Smooth muscle cell (in vitro differentiated cells): ENCODE data around the gene NPC1. TPM values are rescaled to one million over a fixed set of nuclear protein-coding genes. Genes with fewer than 3 reads are reported as not detected.

Experiments used
- DNase-seq: peaks from one replicate; lab custom pipeline; 2025; ENCODE audit not compliant: unreplicated experiment; lab: John Stamatoyannopoulos, UW
- H2AFZ ChIP-seq: fragments of 200-600 bp; sonication (generic); 2 replicates; pipeline ENCODE4 v1.6.0; 2016; ENCODE audit warnings: antibody characterized with exemption, low read depth, mild to moderate bottlenecking
- H3F3A ChIP-seq: fragments of 200-600 bp; sonication (generic); 2 replicates; pipeline ENCODE4 v1.6.0; 2017; ENCODE audit warnings: antibody characterized with exemption, low read depth
- H3K27ac ChIP-seq: fragments of 200-600 bp; sonication (generic); 2 replicates; pipeline ENCODE4 v1.5.1; 2016; ENCODE audit warnings: low read depth, mild to moderate bottlenecking
- H3K27me3 ChIP-seq: fragments of 200-600 bp; sonication (generic); 2 replicates; pipeline ENCODE4 v1.6.1; 2016; ENCODE audit warnings: low read depth, mild to moderate bottlenecking
- H3K36me3 ChIP-seq: fragments of 200-600 bp; sonication (generic); 2 replicates; pipeline ENCODE4 v1.5.1; 2016; ENCODE audit warnings: low read depth
- H3K4me1 ChIP-seq: fragments of 200-600 bp; sonication (generic); 2 replicates; pipeline ENCODE4 v1.5.1; 2016; ENCODE audit warnings: low read depth
- H3K4me2 ChIP-seq: fragments of 200-600 bp; sonication (generic); 2 replicates; pipeline ENCODE4 v1.6.0; 2016; ENCODE audit warnings: mild to moderate bottlenecking
- H3K4me3 ChIP-seq: fragments of 200-600 bp; sonication (generic); 2 replicates; pipeline ENCODE4 v1.5.1; 2016; ENCODE audit warnings: mild to moderate bottlenecking
- H3K79me2 ChIP-seq: fragments of 200-600 bp; sonication (generic); 2 replicates; pipeline ENCODE4 v1.6.0; 2016; ENCODE audit warnings: low read depth, mild to moderate bottlenecking
- H3K9ac ChIP-seq: fragments of 200-600 bp; sonication (generic); 2 replicates; pipeline ENCODE4 v1.6.0; 2016; ENCODE audit warnings: low read depth
- H3K9me3 ChIP-seq: fragments of 200-600 bp; sonication (generic); replicated peaks from 2 replicates; pipeline ENCODE4 v1.5.1; 2016; ENCODE audit warnings: low read depth
- H4K20me1 ChIP-seq: fragments of 200-600 bp; sonication (generic); 2 replicates; pipeline ENCODE4 v1.6.0; 2016; ENCODE audit warnings: low read depth
- CTCF ChIP-seq: fragments of 200-600 bp; sonication (generic); IDR thresholded peaks from 2 replicates; pipeline ENCODE4 v1.5.1; 2017; ENCODE audit warnings: borderline replicate concordance, mild to moderate bottlenecking, antibody characterized with exemption; ENCODE audit not compliant: insufficient read depth, poor library complexity, severe bottlenecking
- WGBS: methylation state at CpG from one replicate; pipeline ENCODE4 v1.1.7; 2016; ENCODE audit warnings: low lambda C conversion rate; 5-methylcytosine and 5-hydroxymethylcytosine counted together
- polyA plus RNA-seq: library from polyadenylated mRNA; unstranded; fragments of >200 nt; fragmentation: Nextera tagmentation; extraction: Ambion mirVana; gene quantifications from 2 replicates; pipeline ENCODE4 v1.2.1, GENCODE V29; 2016
- total RNA-seq: library from RNA; depleted of rRNA; stranded (reverse); fragments of >200 nt; gene quantifications from 2 replicates; pipeline ENCODE4 v1.2.3, GENCODE V29; 2014

NPC1 gene
- total and polyA plus RNA-seq, 2 experiments from 2014 or later: 29.9 to 55.5 TPM

- H3K4me1 ChIP-seq: no peaks in the 10 kb centered on the region
- peaks cover 19% of the 10 kb centered on the region for H3K79me2 ChIP-seq
- H3K27me3 ChIP-seq: no peaks in the 10 kb centered on the region
- H3K27ac ChIP-seq: peak overlapping the region; percentile 87
- H3F3A ChIP-seq: peaks cover 12% of the 10 kb centered on the region
- no peak for TF ChIP-seq CTCF
- no peaks in the 10 kb centered on the region for H3K9me3 ChIP-seq
- WGBS: 26% methylated on average over 6 of the region's 6 CpGs
- peaks cover 4% of the 10 kb centered on the region for H3K36me3 ChIP-seq
- H3K9ac ChIP-seq: peak overlapping the region; percentile 20
- DNase-seq: no peak
- no peak overlapping the region for H3K4me3 ChIP-seq
- H2AFZ ChIP-seq: no peak overlapping the region
- peak overlapping the region; percentile 63 for H3K4me2 ChIP-seq
- peaks cover 64% of the 10 kb centered on the region for H4K20me1 ChIP-seq
Measured at GRCh38 chr18:23573626-23574431, 12.5 kb downstream of the NPC1 start.

- H3K36me3 ChIP-seq: peaks cover 4% of the 10 kb centered on the region
- no peak overlapping the region for H2AFZ ChIP-seq
- H3K79me2 ChIP-seq: peaks cover 11% of the 10 kb centered on the region
- H3K9me3 ChIP-seq: no peaks in the 10 kb centered on the region
- DNase-seq: no peak
- no peak overlapping the region for H3K9ac ChIP-seq
- peaks cover 56% of the 10 kb centered on the region for H4K20me1 ChIP-seq
- no peaks in the 10 kb centered on the region for H3K27me3 ChIP-seq
- no peak overlapping the region for H3K4me3 ChIP-seq
- peaks cover 12% of the 10 kb centered on the region for H3F3A ChIP-seq
- peak overlapping the region; percentile 87 for H3K27ac ChIP-seq
- H3K4me1 ChIP-seq: no peaks in the 10 kb centered on the region
- H3K4me2 ChIP-seq: no peak overlapping the region
- TF ChIP-seq CTCF: no peak
- 92% methylated on average over 4 of the region's 4 CpGs for WGBS
Measured at GRCh38 chr18:23573020-23573419, 13.3 kb downstream of the NPC1 start.

GRCh38 chr18:23572570-23572969 is 13.7 kb downstream of the NPC1 start:
- Histone ChIP-seq H3K79me2 (peaks cover 10% of the 10 kb centered on the region), H3K9ac (no peak overlapping the region), H3K27ac (no peak overlapping the region), H3F3A (peaks cover 12% of the 10 kb centered on the region), H3K4me2 (no peak overlapping the region), H3K4me3 (no peak overlapping the region), H2AFZ (no peak overlapping the region), H3K36me3 (peaks cover 4% of the 10 kb centered on the region), H3K27me3 (no peaks in the 10 kb centered on the region), H3K9me3 (no peaks in the 10 kb centered on the region), H4K20me1 (peaks cover 55% of the 10 kb centered on the region), H3K4me1 (no peaks in the 10 kb centered on the region)
- 87% methylated on average over 5 of the region's 5 CpGs for WGBS
- no peak for DNase-seq
- no peak for TF ChIP-seq CTCF

DNA sequence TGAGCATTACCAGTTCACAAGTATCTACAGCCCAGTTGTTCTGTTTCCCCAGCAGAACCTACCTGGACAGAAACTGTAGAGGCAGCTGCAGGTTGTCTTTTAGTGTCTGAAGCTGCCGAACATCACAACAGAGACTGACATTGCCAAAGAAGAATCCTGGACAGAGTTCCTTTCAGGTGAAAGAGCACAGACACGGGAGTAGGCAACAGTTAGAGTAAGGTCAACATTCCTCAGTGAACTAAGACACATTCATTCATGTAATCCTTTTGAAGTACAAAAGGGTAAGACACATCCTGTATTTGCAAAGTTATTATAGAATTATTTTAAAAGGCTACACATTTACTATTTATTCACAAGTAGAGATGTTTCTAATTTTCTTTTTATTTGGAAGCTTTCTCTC is 14.3 kb downstream of the NPC1 start:
- H3K36me3 ChIP-seq: peaks cover 8% of the 10 kb centered on the region

More for the DNA sequence above, 14.3 kb downstream of the NPC1 start:
- no peaks in the 10 kb centered on the region for H3K27me3 ChIP-seq
- no peak for TF ChIP-seq CTCF
- peaks cover 55% of the 10 kb centered on the region for H4K20me1 ChIP-seq
- WGBS: 73% methylated on average over 2 of the region's 2 CpGs
- H3K9ac ChIP-seq: no peak overlapping the region
- no peak overlapping the region for H2AFZ ChIP-seq
- H3K4me3 ChIP-seq: no peak overlapping the region
- H3K9me3 ChIP-seq: no peaks in the 10 kb centered on the region
- no peak overlapping the region for H3K4me2 ChIP-seq
- no peaks in the 10 kb centered on the region for H3K4me1 ChIP-seq
- peaks cover 12% of the 10 kb centered on the region for H3F3A ChIP-seq
- peaks cover 10% of the 10 kb centered on the region for H3K79me2 ChIP-seq
- no peak for DNase-seq
- peak overlapping the region; percentile 21 for H3K27ac ChIP-seq
